OCI-LY3 (cell line): ENCODE data around the gene NEURL1B.

Experiments used
- H2AFZ ChIP-seq: fragments of 200-600, 300-600 bp; shearing (Covaris generic); 2 replicates; pipeline ENCODE4 v1.6.0; 2014; ENCODE audit warnings: antibody characterized with exemption, low read depth, low read length
- H3K27ac ChIP-seq: fragments of 200-600, 300-600 bp; sonication (generic); 2 replicates; pipeline ENCODE4 v1.5.1; 2014; ENCODE audit warnings: mild to moderate bottlenecking, low read length, moderate library complexity, mixed read lengths
- H3K27me3 ChIP-seq: fragments of 200-600, 300-600 bp; sonication (generic); 2 replicates; pipeline ENCODE4 v1.6.1; 2014; ENCODE audit warnings: low read depth, low read length, mixed read lengths
- H3K36me3 ChIP-seq: fragments of 200-600, 300-600 bp; sonication (generic); replicated peaks from 2 replicates; pipeline ENCODE3; 2014; ENCODE audit warnings: low read depth, low read length, mixed read lengths
- H3K4me1 ChIP-seq: fragments of 300-600, 200-600 bp; sonication (generic); 2 replicates; pipeline ENCODE4 v1.6.1; 2014; ENCODE audit warnings: low read length, mixed read lengths
- H3K4me2 ChIP-seq: fragments of 200-600, 300-600 bp; sonication (generic); 2 replicates; pipeline ENCODE4 v1.6.1; 2014; ENCODE audit warnings: low read length, mixed read lengths
- H3K4me3 ChIP-seq: fragments of 300-600, 200-600 bp; sonication (generic); 2 replicates; pipeline ENCODE4 v1.5.1; 2014; ENCODE audit warnings: antibody characterized with exemption, mild to moderate bottlenecking, low read length, moderate library complexity
- H3K79me2 ChIP-seq: fragments of 300-600, 200-600 bp; shearing (Covaris generic); 2 replicates; pipeline ENCODE4 v1.6.1; 2014; ENCODE audit warnings: mild to moderate bottlenecking, low read length, mixed read lengths
- H3K9ac ChIP-seq: fragments of 300-600, 200-600 bp; shearing (Covaris generic); 2 replicates; pipeline ENCODE4 v1.6.0; 2014; ENCODE audit warnings: mild to moderate bottlenecking, low read length, moderate library complexity
- H3K9me3 ChIP-seq: fragments of 200-600, 300-600 bp; shearing (Covaris generic); 2 replicates; pipeline ENCODE4 v1.6.1; 2014; ENCODE audit warnings: low read length, mixed read lengths; ENCODE audit not compliant: insufficient read depth
- H4K20me1 ChIP-seq: fragments of 200-600, 300-600 bp; sonication (generic); 2 replicates; pipeline ENCODE4 v1.6.1; 2016; ENCODE audit warnings: low read length, mixed read lengths; ENCODE audit not compliant: insufficient read depth
- EZH2phosphoT487 ChIP-seq: fragments of 200-600 bp; shearing (Covaris generic); IDR thresholded peaks from 2 replicates; pipeline ENCODE4 v1.6.1; 2018; ENCODE audit warnings: antibody characterized with exemption, mixed run types, low read depth
- TF ChIP-seq, protein P1 (sequence below): fragments of 200-600, 300-600 bp; sonication (generic); IDR thresholded peaks from 2 replicates; pipeline ENCODE4 v1.5.1; 2014; ENCODE audit warnings: antibody characterized with exemption, low read length, low read depth

The NEURL1B gene

DNA sequence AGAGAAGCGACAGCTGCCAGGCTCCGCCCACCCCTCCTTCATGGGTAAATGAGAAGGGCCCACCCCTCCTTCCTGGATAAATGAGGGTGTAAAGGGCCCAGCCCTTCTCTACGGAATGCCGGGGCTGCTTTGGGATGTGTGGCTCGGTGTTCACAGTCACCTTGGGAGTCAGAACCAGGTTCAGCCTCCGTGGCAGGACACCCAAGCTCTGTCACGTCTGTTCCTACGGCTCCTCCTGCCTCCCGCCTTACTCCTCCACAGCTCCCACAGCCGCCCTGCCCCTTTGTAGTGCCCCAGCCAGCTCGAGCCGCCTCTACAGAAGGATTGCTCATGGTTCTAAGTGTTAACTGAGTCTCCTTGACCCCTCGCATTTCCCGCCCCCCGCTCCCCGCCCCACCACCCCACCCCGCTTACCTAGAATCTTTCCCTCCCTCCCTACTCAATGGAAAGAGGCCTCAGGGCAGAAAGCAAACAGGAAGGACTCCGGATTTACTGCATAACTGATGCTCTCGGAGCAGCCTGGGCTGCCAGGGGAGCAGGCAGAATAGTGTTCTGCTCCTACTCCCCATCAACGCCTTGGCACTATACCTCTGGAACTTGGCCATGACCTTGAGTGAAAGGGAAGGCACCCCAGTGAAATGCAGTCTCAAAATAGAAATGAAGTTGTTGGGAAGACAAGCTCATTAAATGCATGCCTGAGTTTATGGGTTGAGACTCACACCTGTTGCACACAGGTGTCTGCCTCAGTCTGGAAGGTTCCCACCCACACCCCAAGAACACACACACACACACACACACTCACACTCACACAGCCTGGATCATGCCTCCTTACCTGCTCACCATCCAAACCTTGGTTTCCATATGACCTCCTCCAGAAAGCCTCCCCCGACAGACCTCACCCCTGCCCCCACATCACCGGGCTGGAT lies 59.6 kb downstream of the NEURL1B start:
- H3K79me2 ChIP-seq: no peaks in the 10 kb centered on the region
- H3K4me3 ChIP-seq: no peak overlapping the region
- H3K9me3 ChIP-seq: no peaks in the 10 kb centered on the region
- H2AFZ ChIP-seq: no peak overlapping the region
- no peak overlapping the region for H3K4me2 ChIP-seq
- no peaks in the 10 kb centered on the region for H4K20me1 ChIP-seq
- peaks cover 43% of the 10 kb centered on the region for H3K27me3 ChIP-seq
- no peak overlapping the region for H3K9ac ChIP-seq
- TF ChIP-seq, protein P1, sequence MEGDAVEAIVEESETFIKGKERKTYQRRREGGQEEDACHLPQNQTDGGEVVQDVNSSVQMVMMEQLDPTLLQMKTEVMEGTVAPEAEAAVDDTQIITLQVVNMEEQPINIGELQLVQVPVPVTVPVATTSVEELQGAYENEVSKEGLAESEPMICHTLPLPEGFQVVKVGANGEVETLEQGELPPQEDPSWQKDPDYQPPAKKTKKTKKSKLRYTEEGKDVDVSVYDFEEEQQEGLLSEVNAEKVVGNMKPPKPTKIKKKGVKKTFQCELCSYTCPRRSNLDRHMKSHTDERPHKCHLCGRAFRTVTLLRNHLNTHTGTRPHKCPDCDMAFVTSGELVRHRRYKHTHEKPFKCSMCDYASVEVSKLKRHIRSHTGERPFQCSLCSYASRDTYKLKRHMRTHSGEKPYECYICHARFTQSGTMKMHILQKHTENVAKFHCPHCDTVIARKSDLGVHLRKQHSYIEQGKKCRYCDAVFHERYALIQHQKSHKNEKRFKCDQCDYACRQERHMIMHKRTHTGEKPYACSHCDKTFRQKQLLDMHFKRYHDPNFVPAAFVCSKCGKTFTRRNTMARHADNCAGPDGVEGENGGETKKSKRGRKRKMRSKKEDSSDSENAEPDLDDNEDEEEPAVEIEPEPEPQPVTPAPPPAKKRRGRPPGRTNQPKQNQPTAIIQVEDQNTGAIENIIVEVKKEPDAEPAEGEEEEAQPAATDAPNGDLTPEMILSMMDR: no peak
- no peak for TF ChIP-seq EZH2phosphoT487
- peaks cover 9% of the 10 kb centered on the region for H3K4me1 ChIP-seq
- H3K27ac ChIP-seq: no peak overlapping the region
- no peaks in the 10 kb centered on the region for H3K36me3 ChIP-seq

DNA sequence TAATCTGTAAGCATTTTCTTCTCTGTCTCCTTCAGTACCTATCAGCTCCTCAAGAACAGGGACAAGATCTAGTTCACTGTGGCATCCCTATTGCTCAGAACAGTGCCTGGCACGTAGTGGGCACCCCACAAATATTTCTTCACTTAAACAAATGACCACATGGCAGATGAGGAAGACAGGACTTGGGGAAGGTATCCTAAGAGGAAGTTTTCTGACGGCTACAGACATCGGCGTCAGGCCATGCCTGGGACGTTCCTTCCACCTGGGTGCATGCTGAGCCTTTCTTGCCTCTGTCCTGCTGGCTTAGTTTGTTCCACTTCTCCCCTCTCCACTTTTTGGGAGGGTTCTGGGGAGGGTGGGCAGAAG lies 60.2 kb downstream of the NEURL1B start:
- TF ChIP-seq, protein P1: no peak
- no peak for TF ChIP-seq EZH2phosphoT487

DNA sequence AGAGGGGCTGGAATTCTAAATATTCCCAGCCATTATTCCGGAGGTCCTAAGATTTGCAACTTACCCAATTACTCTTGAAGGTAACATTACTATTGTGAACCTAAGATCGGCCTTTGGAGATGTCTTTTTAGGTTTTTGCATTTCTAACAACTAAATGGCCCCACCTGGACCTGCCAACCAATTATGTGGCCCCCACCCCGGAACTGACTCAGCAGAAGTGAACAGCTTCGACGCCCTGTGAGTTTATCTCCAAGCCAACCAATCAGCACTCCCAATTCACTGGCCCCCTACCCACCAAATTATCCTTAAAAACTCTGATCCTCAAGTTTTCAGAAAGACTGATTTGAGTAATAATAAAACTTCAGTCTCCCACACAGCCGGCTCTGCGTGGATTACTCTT lies 62.9 kb downstream of the NEURL1B start:
- Histone ChIP-seq H3K36me3 (no peaks in the 10 kb centered on the region), H3K4me1 (peaks cover 9% of the 10 kb centered on the region; the same call in 1 of the 2 replicates), H4K20me1 (no peaks in the 10 kb centered on the region), H3K4me2 (no peak overlapping the region), H3K79me2 (no peaks in the 10 kb centered on the region), H3K9ac (no peak overlapping the region), H3K9me3 (no peaks in the 10 kb centered on the region), H3K27me3 (peaks cover 57% of the 10 kb centered on the region), H2AFZ (no peak overlapping the region), H3K4me3 (no peak overlapping the region), H3K27ac (no peak overlapping the region)
- TF ChIP-seq, protein P1: no peak
- TF ChIP-seq EZH2phosphoT487: no peak

More for the DNA sequence above, 60.2 kb downstream of the NEURL1B start:
- no peak overlapping the region for H2AFZ ChIP-seq
- no peak overlapping the region for H3K4me3 ChIP-seq
- H3K9me3 ChIP-seq: no peaks in the 10 kb centered on the region
- H3K9ac ChIP-seq: no peak overlapping the region
- no peaks in the 10 kb centered on the region for H3K36me3 ChIP-seq
- no peak overlapping the region for H3K27ac ChIP-seq
- no peaks in the 10 kb centered on the region for H4K20me1 ChIP-seq
- peaks cover 49% of the 10 kb centered on the region for H3K27me3 ChIP-seq
- H3K4me1 ChIP-seq: peaks cover 9% of the 10 kb centered on the region
- no peaks in the 10 kb centered on the region for H3K79me2 ChIP-seq
- 0 out of 2 replicates have a peak overlapping the region, but pooled peaks have one; percentile 17 for H3K4me2 ChIP-seq

DNA sequence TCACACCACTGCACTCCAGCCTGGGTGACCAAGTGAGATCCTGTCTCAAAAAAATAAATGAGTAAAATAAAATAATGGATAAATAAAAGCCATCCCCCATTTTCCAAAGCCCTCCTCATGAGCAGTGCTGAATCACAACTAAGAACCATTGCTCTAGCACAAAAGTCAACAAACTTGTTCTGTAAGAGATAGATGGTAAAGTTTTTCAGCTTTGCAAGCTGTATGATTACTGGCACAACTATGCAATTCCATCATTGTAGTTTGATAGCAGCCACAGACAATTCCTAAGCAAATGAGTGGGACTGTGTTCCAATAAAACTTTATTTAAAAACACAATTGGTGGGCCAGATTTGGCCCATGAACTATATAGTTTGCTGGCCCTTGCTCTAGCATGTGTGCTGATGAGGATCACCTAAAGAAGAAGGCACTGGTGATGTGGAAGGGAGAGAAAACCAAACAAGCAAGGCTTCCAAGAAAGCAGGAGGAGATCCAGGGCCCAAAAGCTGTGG lies 64.6 kb downstream of the NEURL1B start:
- H3K4me2 ChIP-seq: no peak overlapping the region
- H3K36me3 ChIP-seq: no peaks in the 10 kb centered on the region
- peaks cover 14% of the 10 kb centered on the region for H3K4me1 ChIP-seq
- no peak overlapping the region for H2AFZ ChIP-seq
- TF ChIP-seq, protein P1: no peak
- no peak for TF ChIP-seq EZH2phosphoT487
- no peaks in the 10 kb centered on the region for H3K9me3 ChIP-seq
- no peak overlapping the region for H3K9ac ChIP-seq
- no peak overlapping the region for H3K27ac ChIP-seq
- no peaks in the 10 kb centered on the region for H3K79me2 ChIP-seq
- no peaks in the 10 kb centered on the region for H4K20me1 ChIP-seq
- H3K4me3 ChIP-seq: no peak overlapping the region
- peaks cover 61% of the 10 kb centered on the region for H3K27me3 ChIP-seq
